ENCODE results near the gene RFFL.

Gene RFFL

GRCh38 chr17:35099908-35100307 lies 36.4 kb upstream of the RFFL start:
- no peak overlapping the region for H3K4me2 ChIP-seq (ENCODE audit: low read length)
- no peaks in the 10 kb centered on the region for H3K4me1 ChIP-seq (ENCODE audit: insufficient read depth, low read length, severe bottlenecking)
- H3K36me3 ChIP-seq (ENCODE audit: insufficient read depth, low read length): peaks cover 48% of the 10 kb centered on the region
- H3K9me3 ChIP-seq (ENCODE audit: low read length): no peaks in the 10 kb centered on the region
- H3K27me3 ChIP-seq (ENCODE audit: insufficient read depth, low read length): no peaks in the 10 kb centered on the region
- no peaks in the 10 kb centered on the region for H3F3A ChIP-seq (ENCODE audit: insufficient read depth, low read length)
- no peaks in the 10 kb centered on the region for H4K20me1 ChIP-seq (ENCODE audit: insufficient read depth, low read length)
- H3K27ac ChIP-seq (ENCODE audit: low read depth, low read length, poor library complexity, severe bottlenecking): no peak overlapping the region
- TF ChIP-seq CTCF (IDR thresholded peaks at IDR 0.05; ENCODE audit: low read length): no peak
- no peak for TF ChIP-seq EZH2 (IDR thresholded peaks at IDR 0.05; ENCODE audit: borderline replicate concordance, low read length)
- no peak overlapping the region for H3K4me3 ChIP-seq (ENCODE audit: low read depth, low read length, poor library complexity, severe bottlenecking)
- no peak overlapping the region for H3K9ac ChIP-seq (ENCODE audit: low read length)
- no peaks in the 10 kb centered on the region for H3K9me2 ChIP-seq (ENCODE audit: low read depth, low read length)
- H2AFZ ChIP-seq (ENCODE audit: low read length): no peak overlapping the region
- H3K79me2 ChIP-seq (ENCODE audit: insufficient read depth, low read length): no peaks in the 10 kb centered on the region

GRCh38 chr17:35097776-35098175 lies 34.3 kb upstream of the RFFL start:
- TF ChIP-seq CTCF (IDR thresholded peaks at IDR 0.05; ENCODE audit: low read length) (no peak), EZH2 (IDR thresholded peaks at IDR 0.05; ENCODE audit: borderline replicate concordance, low read length) (no peak)
- peaks cover 39% of the 10 kb centered on the region for H3K36me3 ChIP-seq (ENCODE audit: insufficient read depth, low read length)

GRCh38 chr17:35095741-35096140 lies 32.2 kb upstream of the RFFL start:
- Histone ChIP-seq H2AFZ (ENCODE audit: low read length) (no peak overlapping the region), H3K27ac (ENCODE audit: low read depth, low read length, poor library complexity, severe bottlenecking) (no peak overlapping the region), H3K9me2 (ENCODE audit: low read depth, low read length) (no peaks in the 10 kb centered on the region), H4K20me1 (ENCODE audit: insufficient read depth, low read length) (no peaks in the 10 kb centered on the region), H3K9me3 (ENCODE audit: low read length) (no peaks in the 10 kb centered on the region), H3K9ac (ENCODE audit: low read length) (no peak overlapping the region), H3K4me2 (ENCODE audit: low read length) (no peak overlapping the region), H3K4me3 (ENCODE audit: low read depth, low read length, poor library complexity, severe bottlenecking) (no peak overlapping the region), H3F3A (ENCODE audit: insufficient read depth, low read length) (no peaks in the 10 kb centered on the region), H3K27me3 (ENCODE audit: insufficient read depth, low read length) (no peaks in the 10 kb centered on the region), H3K36me3 (ENCODE audit: insufficient read depth, low read length) (peaks cover 22% of the 10 kb centered on the region), H3K79me2 (ENCODE audit: insufficient read depth, low read length) (no peaks in the 10 kb centered on the region), H3K4me1 (ENCODE audit: insufficient read depth, low read length, severe bottlenecking) (no peaks in the 10 kb centered on the region)
- TF ChIP-seq CTCF (IDR thresholded peaks at IDR 0.05; ENCODE audit: low read length): no peak

More at GRCh38 chr17:35097776-35098175, 34.3 kb upstream of the RFFL start:
- no peaks in the 10 kb centered on the region for H3K79me2 ChIP-seq (ENCODE audit: insufficient read depth, low read length)
- no peak overlapping the region for H3K4me2 ChIP-seq (ENCODE audit: low read length)
- H3K27me3 ChIP-seq (ENCODE audit: insufficient read depth, low read length): no peaks in the 10 kb centered on the region
- H4K20me1 ChIP-seq (ENCODE audit: insufficient read depth, low read length): no peaks in the 10 kb centered on the region
- H3F3A ChIP-seq (ENCODE audit: insufficient read depth, low read length): no peaks in the 10 kb centered on the region
- H3K27ac ChIP-seq (ENCODE audit: low read depth, low read length, poor library complexity, severe bottlenecking): no peak overlapping the region
- H3K4me1 ChIP-seq (ENCODE audit: insufficient read depth, low read length, severe bottlenecking): no peaks in the 10 kb centered on the region
- no peaks in the 10 kb centered on the region for H3K9me2 ChIP-seq (ENCODE audit: low read depth, low read length)
- H2AFZ ChIP-seq (ENCODE audit: low read length): no peak overlapping the region
- H3K9me3 ChIP-seq (ENCODE audit: low read length): no peaks in the 10 kb centered on the region
- H3K9ac ChIP-seq (ENCODE audit: low read length): no peak overlapping the region
- no peak overlapping the region for H3K4me3 ChIP-seq (ENCODE audit: low read depth, low read length, poor library complexity, severe bottlenecking)
